Smooth muscle cell (in vitro differentiated cells): ENCODE results near the gene MPL. TPM values are rescaled to one million over a fixed set of nuclear protein-coding genes. Genes with fewer than 3 reads are reported as not detected.

Experiments
- DNase-seq: peaks from one replicate; lab custom pipeline; 2025; ENCODE audit not compliant: unreplicated experiment; lab: John Stamatoyannopoulos, UW
- H2AFZ ChIP-seq: fragments of 200-600 bp; sonication (generic); 2 replicates; pipeline ENCODE4 v1.6.0; 2016; ENCODE audit warnings: antibody characterized with exemption, low read depth, mild to moderate bottlenecking
- H3F3A ChIP-seq: fragments of 200-600 bp; sonication (generic); 2 replicates; pipeline ENCODE4 v1.6.0; 2017; ENCODE audit warnings: antibody characterized with exemption, low read depth
- H3K27ac ChIP-seq: fragments of 200-600 bp; sonication (generic); 2 replicates; pipeline ENCODE4 v1.5.1; 2016; ENCODE audit warnings: low read depth, mild to moderate bottlenecking
- H3K27me3 ChIP-seq: fragments of 200-600 bp; sonication (generic); 2 replicates; pipeline ENCODE4 v1.6.1; 2016; ENCODE audit warnings: low read depth, mild to moderate bottlenecking
- H3K36me3 ChIP-seq: fragments of 200-600 bp; sonication (generic); 2 replicates; pipeline ENCODE4 v1.5.1; 2016; ENCODE audit warnings: low read depth
- H3K4me1 ChIP-seq: fragments of 200-600 bp; sonication (generic); 2 replicates; pipeline ENCODE4 v1.5.1; 2016; ENCODE audit warnings: low read depth
- H3K4me2 ChIP-seq: fragments of 200-600 bp; sonication (generic); 2 replicates; pipeline ENCODE4 v1.6.0; 2016; ENCODE audit warnings: mild to moderate bottlenecking
- H3K4me3 ChIP-seq: fragments of 200-600 bp; sonication (generic); 2 replicates; pipeline ENCODE4 v1.5.1; 2016; ENCODE audit warnings: mild to moderate bottlenecking
- H3K79me2 ChIP-seq: fragments of 200-600 bp; sonication (generic); 2 replicates; pipeline ENCODE4 v1.6.0; 2016; ENCODE audit warnings: low read depth, mild to moderate bottlenecking
- H3K9ac ChIP-seq: fragments of 200-600 bp; sonication (generic); 2 replicates; pipeline ENCODE4 v1.6.0; 2016; ENCODE audit warnings: low read depth
- H3K9me3 ChIP-seq: fragments of 200-600 bp; sonication (generic); replicated peaks from 2 replicates; pipeline ENCODE4 v1.5.1; 2016; ENCODE audit warnings: low read depth
- H4K20me1 ChIP-seq: fragments of 200-600 bp; sonication (generic); 2 replicates; pipeline ENCODE4 v1.6.0; 2016; ENCODE audit warnings: low read depth
- CTCF ChIP-seq: fragments of 200-600 bp; sonication (generic); IDR thresholded peaks from 2 replicates; pipeline ENCODE4 v1.5.1; 2017; ENCODE audit warnings: borderline replicate concordance, mild to moderate bottlenecking, antibody characterized with exemption; ENCODE audit not compliant: insufficient read depth, poor library complexity, severe bottlenecking
- WGBS: methylation state at CpG from one replicate; pipeline ENCODE4 v1.1.7; 2016; ENCODE audit warnings: low lambda C conversion rate; 5-methylcytosine and 5-hydroxymethylcytosine counted together
- polyA plus RNA-seq: library from polyadenylated mRNA; unstranded; fragments of >200 nt; fragmentation: Nextera tagmentation; extraction: Ambion mirVana; gene quantifications from 2 replicates; pipeline ENCODE4 v1.2.1, GENCODE V29; 2016
- total RNA-seq: library from RNA; depleted of rRNA; stranded (reverse); fragments of >200 nt; gene quantifications from 2 replicates; pipeline ENCODE4 v1.2.3, GENCODE V29; 2014

Gene MPL
- total and polyA plus RNA-seq, 2 experiments from 2014 or later: not detected

GRCh38 chr1:43316738-43317520, 20.7 kb upstream of the MPL start:
- H3K9ac ChIP-seq: no peak overlapping the region
- no peak overlapping the region for H3K27ac ChIP-seq
- H3K9me3 ChIP-seq: no peaks in the 10 kb centered on the region
- no peaks in the 10 kb centered on the region for H3K27me3 ChIP-seq
- DNase-seq: no peak
- no peaks in the 10 kb centered on the region for H4K20me1 ChIP-seq
- WGBS: 91% methylated on average over 16 of the region's 16 CpGs
- H3F3A ChIP-seq: no peaks in the 10 kb centered on the region
- TF ChIP-seq CTCF: peak; percentile 14
- no peaks in the 10 kb centered on the region for H3K79me2 ChIP-seq
- H2AFZ ChIP-seq: no peak overlapping the region
- H3K4me2 ChIP-seq: no peak overlapping the region
- no peaks in the 10 kb centered on the region for H3K4me1 ChIP-seq
- no peak overlapping the region for H3K4me3 ChIP-seq
- H3K36me3 ChIP-seq: no peaks in the 10 kb centered on the region

GRCh38 chr1:43317817-43318471, 19.7 kb upstream of the MPL start:
- 87% methylated on average over 15 of the region's 15 CpGs for WGBS
- H3K4me3 ChIP-seq: no peak overlapping the region
- no peak overlapping the region for H2AFZ ChIP-seq

GRCh38 chr1:43318831-43319230, 18.8 kb upstream of the MPL start:
- no peak overlapping the region for H3K27ac ChIP-seq
- no peaks in the 10 kb centered on the region for H3K36me3 ChIP-seq
- H3F3A ChIP-seq: no peaks in the 10 kb centered on the region
- DNase-seq: no peak
- H3K27me3 ChIP-seq: no peaks in the 10 kb centered on the region
- no peak overlapping the region for H3K4me3 ChIP-seq
- no peak overlapping the region for H2AFZ ChIP-seq
- H3K9ac ChIP-seq: no peak overlapping the region
- H3K4me1 ChIP-seq: no peaks in the 10 kb centered on the region
- no peaks in the 10 kb centered on the region for H3K79me2 ChIP-seq
- TF ChIP-seq CTCF: no peak
- no peaks in the 10 kb centered on the region for H4K20me1 ChIP-seq
- WGBS: 80% methylated on average over 4 of the region's 4 CpGs
- no peaks in the 10 kb centered on the region for H3K9me3 ChIP-seq
- no peak overlapping the region for H3K4me2 ChIP-seq

More at GRCh38 chr1:43317817-43318471, 19.7 kb upstream of the MPL start:
- H3K36me3 ChIP-seq: no peaks in the 10 kb centered on the region
- H3K9me3 ChIP-seq: no peaks in the 10 kb centered on the region
- no peak overlapping the region for H3K4me2 ChIP-seq
- H3K9ac ChIP-seq: no peak overlapping the region
- no peaks in the 10 kb centered on the region for H4K20me1 ChIP-seq
- no peaks in the 10 kb centered on the region for H3K79me2 ChIP-seq
- no peaks in the 10 kb centered on the region for H3K27me3 ChIP-seq
- H3F3A ChIP-seq: no peaks in the 10 kb centered on the region
- no peak for DNase-seq
- H3K4me1 ChIP-seq: no peaks in the 10 kb centered on the region
- no peak for TF ChIP-seq CTCF
- H3K27ac ChIP-seq: no peak overlapping the region
